K562 (cell line): Measurements from ENCODE around the gene CISD3. TPM values are rescaled to one million over a fixed set of nuclear protein-coding genes. Genes with fewer than 3 reads are reported as not detected.
A peak's percentile ranks its signal among the peaks of the same experiment; 100 is the strongest.

ENCODE experiments used
- BCL6 ChIP-seq: fragments of 250-450 bp; sonication (Bioruptor Pico); IDR thresholded peaks from 2 replicates; pipeline ENCODE4 v1.4.0; 2020
- CAMTA2 ChIP-seq: fragments of 250-450 bp; sonication (Bioruptor Pico); conservative IDR thresholded peaks from 2 replicates; pipeline ENCODE4 v1.5.1; 2022
- CBX1 ChIP-seq: sonication (generic); IDR thresholded peaks from 2 replicates; pipeline ENCODE4 v1.6.1; 2016; ENCODE audit warnings: antibody characterized with exemption, low read depth, mild to moderate bottlenecking
- CCNT2 ChIP-seq: IDR thresholded peaks from 2 replicates; pipeline ENCODE4 v1.6.1; 2011; ENCODE audit warnings: borderline replicate concordance, low read depth, mild to moderate bottlenecking, moderate library complexity, mixed read lengths, low read length; ENCODE audit not compliant: insufficient read length; ENCODE audit errors: extremely low read depth
- ETV6 ChIP-seq, 3 experiments: fragments of 150-350 bp in 1 of 3; sonication (generic) in 1 of 3; formaldehyde crosslinking in 1 of 3; IDR thresholded peaks; 2 replicates each; pipeline versions ENCODE4 v1.6.1 to v1.8.0; 2014 to 2022; ENCODE audit warnings: borderline replicate concordance in 2 of 3, low read depth in 2 of 3, antibody characterized with exemption in 1 of 3, low read length in 1 of 3, mild to moderate bottlenecking in 1 of 3, missing genetic modification reagents in 1 of 3
- HNRNPK ChIP-seq: fragments of 200-400 bp; formaldehyde crosslinking; IDR thresholded peaks from one replicate; pipeline ENCODE4 v1.6.1; 2018; ENCODE audit warnings: mild to moderate bottlenecking, low read depth, low read length; ENCODE audit not compliant: poor library complexity, severe bottlenecking
- KDM5B ChIP-seq: fragments of 200-600 bp; sonication (generic); IDR thresholded peaks from 2 replicates; pipeline ENCODE4 v1.6.1; 2012; ENCODE audit warnings: low read depth, mild to moderate bottlenecking, moderate library complexity, low read length, control low read depth, inconsistent platforms; ENCODE audit not compliant: insufficient replicate concordance
- NBN ChIP-seq: fragments of 450-650 bp; IDR thresholded peaks from 2 replicates; pipeline ENCODE4 v1.6.1; 2016; ENCODE audit warnings: low read depth, mild to moderate bottlenecking
- NEUROD1 ChIP-seq: fragments of 150-350 bp; IDR thresholded peaks from 2 replicates; pipeline ENCODE4 v1.6.1; 2014; ENCODE audit warnings: borderline replicate concordance, low read length, low read depth; ENCODE audit not compliant: partially characterized antibody
- PHTF2 ChIP-seq: fragments of 250-450 bp; sonication (Bioruptor Pico); IDR thresholded peaks from 2 replicates; pipeline ENCODE4 v1.5.0; 2021; ENCODE audit warnings: mild to moderate bottlenecking
- SMAD4 ChIP-seq: fragments of 250-450 bp; sonication (Bioruptor Pico); conservative IDR thresholded peaks from 2 replicates; pipeline ENCODE4 v1.8.0; 2021; ENCODE audit warnings: inconsistent platforms, mild to moderate bottlenecking, moderate library complexity
- SMARCE1 ChIP-seq: fragments of 450-650 bp; IDR thresholded peaks from 2 replicates; pipeline ENCODE4 v1.7.1; 2016; ENCODE audit warnings: mild to moderate bottlenecking
- SNIP1 ChIP-seq: fragments of 450-650 bp; IDR thresholded peaks from 2 replicates; pipeline ENCODE4 v1.7.1; 2017; ENCODE audit warnings: low read depth, mild to moderate bottlenecking
- SP2 ChIP-seq: IDR thresholded peaks from 2 replicates; pipeline ENCODE4 v1.6.1; 2011; ENCODE audit warnings: mild to moderate bottlenecking, low read depth, low read length, moderate library complexity; ENCODE audit not compliant: poor library complexity, severe bottlenecking; ENCODE audit errors: extremely low read depth
- SRF ChIP-seq, 2 experiments: fragments of 250-450, 450-650 bp in 1 of 2; sonication (Bioruptor Pico) in 1 of 2; sonication (generic) in 1 of 2; formaldehyde crosslinking; IDR thresholded peaks; 2 replicates each; pipeline versions ENCODE4 v1.5.0 to v1.5.1; 2020 to 2022; ENCODE audit warnings: mild to moderate bottlenecking in 1 of 2, missing genetic modification reagents in 1 of 2
- SUPT5H ChIP-seq: fragments of 450-650 bp; IDR thresholded peaks from 2 replicates; pipeline ENCODE4 v1.6.1; 2016
- TAF1 ChIP-seq: IDR thresholded peaks from 2 replicates; pipeline ENCODE4 v1.6.1; 2011; ENCODE audit warnings: mild to moderate bottlenecking, low read length, moderate library complexity; ENCODE audit not compliant: insufficient read depth, control insufficient read depth, severe bottlenecking; ENCODE audit errors: extremely low read depth
- ZNF311 ChIP-seq: fragments of 250-450 bp; sonication (Bioruptor Pico); IDR thresholded peaks from 2 replicates; pipeline ENCODE4 v1.4.0; 2020; ENCODE audit warnings: mild to moderate bottlenecking, moderate library complexity
- polyA plus RNA-seq, 8 experiments: library from polyadenylated mRNA; depleted of rRNA in 4 of 8; stranded (reverse) in 5 of 8; unstranded in 3 of 8; fragments of >200 nt; fragmentation: Nextera tagmentation in 2 of 8; fragmentation: Illumina TruSeq in 1 of 8; extraction: Ambion mirVana in 2 of 8; extraction: Trizol in 1 of 8; gene quantifications; 2 replicates each; pipeline versions ENCODE4 v1.2.1 to v1.2.3, GENCODE V29; 2011 to 2014; ENCODE audit warnings: inconsistent platforms in 1 of 8, missing spikeins in 1 of 8
- total RNA-seq, 7 experiments: library from RNA; depleted of rRNA in 6 of 7; stranded (reverse); fragments of >200 nt in 6 of 7; fragmentation: Illumina TruSeq in 2 of 7; extraction: Trizol in 2 of 7; gene quantifications; 2 replicates each; pipeline versions ENCODE4 v1.2.1 to v1.2.3, GENCODE V29; 2011 to 2021; ENCODE audit warnings: low replicate concordance in 1 of 7
- TF ChIP-seq, protein P1 (sequence below): IDR thresholded peaks from 2 replicates; pipeline ENCODE4 v1.6.1; 2011; ENCODE audit warnings: borderline replicate concordance, low read depth, mild to moderate bottlenecking, moderate library complexity, low read length; ENCODE audit not compliant: insufficient read depth, poor library complexity, severe bottlenecking
- TF ChIP-seq, protein P2 (sequence below): sonication (generic); formaldehyde crosslinking; IDR thresholded peaks from 2 replicates; pipeline ENCODE4 v1.8.0; 2022; ENCODE audit warnings: missing genetic modification reagents, mild to moderate bottlenecking, borderline replicate concordance
- TF ChIP-seq, protein P3 (sequence below): fragments of 450-650 bp; formaldehyde crosslinking; IDR thresholded peaks from 2 replicates; pipeline ENCODE4 v1.4.0; 2022; ENCODE audit warnings: missing genetic modification characterization

Gene CISD3
- total and polyA plus RNA-seq, 9 of the 15 experiments (the other 6 are each of a cell fraction or from before 2014, with no cell fraction given): 5.0 to 60.7 (median 15.7) TPM

DNA sequence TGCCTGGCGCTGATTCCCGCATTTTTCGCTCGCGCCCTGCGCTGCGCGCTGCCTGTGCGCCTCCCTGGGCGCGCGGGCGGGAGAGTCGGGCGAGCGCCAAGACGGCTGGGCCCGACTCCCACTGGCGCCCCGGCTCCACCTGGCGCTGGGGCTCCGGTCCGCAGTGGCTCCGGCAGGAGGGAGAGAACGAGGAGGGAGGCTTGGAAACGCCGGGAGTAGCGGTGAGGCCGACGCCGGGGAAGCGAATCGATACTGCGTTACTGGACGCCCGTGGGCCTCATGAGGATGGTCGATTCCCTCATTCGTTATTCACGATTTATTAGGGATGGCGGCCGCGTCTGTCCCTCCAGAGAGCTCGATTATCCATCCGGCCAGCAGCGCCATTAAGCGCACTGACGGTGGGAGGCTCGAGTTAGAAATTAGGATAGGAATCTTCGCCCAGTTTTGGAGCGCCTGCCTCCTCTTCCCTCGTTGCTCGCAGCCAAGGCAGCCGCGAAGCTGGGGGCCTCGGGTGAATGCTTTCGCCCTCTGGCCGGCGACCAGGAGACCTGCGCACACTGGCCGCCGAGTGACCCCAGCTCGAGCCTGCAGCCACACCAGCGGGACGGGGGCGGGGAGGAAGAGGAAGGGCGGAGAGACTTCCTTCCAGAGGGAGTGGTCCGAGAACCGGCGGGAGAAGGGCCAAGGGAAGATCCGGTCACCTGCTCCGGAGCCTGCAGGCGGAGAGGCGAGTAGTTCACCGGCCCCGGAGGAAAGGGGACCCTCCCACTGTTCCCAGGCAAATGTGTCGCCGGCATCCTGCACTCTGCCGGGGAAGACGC is 19.3 kb downstream of the CISD3 start (continued):
- TF ChIP-seq, protein P1, sequence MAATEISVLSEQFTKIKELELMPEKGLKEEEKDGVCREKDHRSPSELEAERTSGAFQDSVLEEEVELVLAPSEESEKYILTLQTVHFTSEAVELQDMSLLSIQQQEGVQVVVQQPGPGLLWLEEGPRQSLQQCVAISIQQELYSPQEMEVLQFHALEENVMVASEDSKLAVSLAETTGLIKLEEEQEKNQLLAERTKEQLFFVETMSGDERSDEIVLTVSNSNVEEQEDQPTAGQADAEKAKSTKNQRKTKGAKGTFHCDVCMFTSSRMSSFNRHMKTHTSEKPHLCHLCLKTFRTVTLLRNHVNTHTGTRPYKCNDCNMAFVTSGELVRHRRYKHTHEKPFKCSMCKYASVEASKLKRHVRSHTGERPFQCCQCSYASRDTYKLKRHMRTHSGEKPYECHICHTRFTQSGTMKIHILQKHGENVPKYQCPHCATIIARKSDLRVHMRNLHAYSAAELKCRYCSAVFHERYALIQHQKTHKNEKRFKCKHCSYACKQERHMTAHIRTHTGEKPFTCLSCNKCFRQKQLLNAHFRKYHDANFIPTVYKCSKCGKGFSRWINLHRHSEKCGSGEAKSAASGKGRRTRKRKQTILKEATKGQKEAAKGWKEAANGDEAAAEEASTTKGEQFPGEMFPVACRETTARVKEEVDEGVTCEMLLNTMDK: no peak
- TF ChIP-seq, protein P2, sequence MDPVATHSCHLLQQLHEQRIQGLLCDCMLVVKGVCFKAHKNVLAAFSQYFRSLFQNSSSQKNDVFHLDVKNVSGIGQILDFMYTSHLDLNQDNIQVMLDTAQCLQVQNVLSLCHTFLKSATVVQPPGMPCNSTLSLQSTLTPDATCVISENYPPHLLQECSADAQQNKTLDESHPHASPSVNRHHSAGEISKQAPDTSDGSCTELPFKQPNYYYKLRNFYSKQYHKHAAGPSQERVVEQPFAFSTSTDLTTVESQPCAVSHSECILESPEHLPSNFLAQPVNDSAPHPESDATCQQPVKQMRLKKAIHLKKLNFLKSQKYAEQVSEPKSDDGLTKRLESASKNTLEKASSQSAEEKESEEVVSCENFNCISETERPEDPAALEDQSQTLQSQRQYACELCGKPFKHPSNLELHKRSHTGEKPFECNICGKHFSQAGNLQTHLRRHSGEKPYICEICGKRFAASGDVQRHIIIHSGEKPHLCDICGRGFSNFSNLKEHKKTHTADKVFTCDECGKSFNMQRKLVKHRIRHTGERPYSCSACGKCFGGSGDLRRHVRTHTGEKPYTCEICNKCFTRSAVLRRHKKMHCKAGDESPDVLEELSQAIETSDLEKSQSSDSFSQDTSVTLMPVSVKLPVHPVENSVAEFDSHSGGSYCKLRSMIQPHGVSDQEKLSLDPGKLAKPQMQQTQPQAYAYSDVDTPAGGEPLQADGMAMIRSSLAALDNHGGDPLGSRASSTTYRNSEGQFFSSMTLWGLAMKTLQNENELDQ (CRISPR knock-in tag): no peak
- no peak for TF ChIP-seq NEUROD1
- TF ChIP-seq BCL6: no peak
- TF ChIP-seq SUPT5H: peak; percentile 89
- no peak for TF ChIP-seq CBX1
- TF ChIP-seq, protein P3, sequence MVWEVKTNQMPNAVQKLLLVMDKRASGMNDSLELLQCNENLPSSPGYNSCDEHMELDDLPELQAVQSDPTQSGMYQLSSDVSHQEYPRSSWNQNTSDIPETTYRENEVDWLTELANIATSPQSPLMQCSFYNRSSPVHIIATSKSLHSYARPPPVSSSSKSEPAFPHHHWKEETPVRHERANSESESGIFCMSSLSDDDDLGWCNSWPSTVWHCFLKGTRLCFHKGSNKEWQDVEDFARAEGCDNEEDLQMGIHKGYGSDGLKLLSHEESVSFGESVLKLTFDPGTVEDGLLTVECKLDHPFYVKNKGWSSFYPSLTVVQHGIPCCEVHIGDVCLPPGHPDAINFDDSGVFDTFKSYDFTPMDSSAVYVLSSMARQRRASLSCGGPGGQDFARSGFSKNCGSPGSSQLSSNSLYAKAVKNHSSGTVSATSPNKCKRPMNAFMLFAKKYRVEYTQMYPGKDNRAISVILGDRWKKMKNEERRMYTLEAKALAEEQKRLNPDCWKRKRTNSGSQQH: no peak
- peak; percentile 84 for TF ChIP-seq TAF1
- TF ChIP-seq SMAD4: peak; percentile 79
- TF ChIP-seq KDM5B: peak; percentile 51
- no peak for TF ChIP-seq CAMTA2 (CRISPR knock-in tag)
- no peak for TF ChIP-seq HNRNPK
- TF ChIP-seq SMARCE1: no peak
- TF ChIP-seq PHTF2: no peak
- peak in 1 of 2 experiments; percentile 77; a peak in 2 of 4 replicates for TF ChIP-seq SRF (CRISPR knock-in tag; IDR thresholded peaks at IDR 0.05)
- TF ChIP-seq NBN: no peak
- TF ChIP-seq SNIP1: no peak
- peak; percentile 48 for TF ChIP-seq CCNT2
- TF ChIP-seq SP2: no peak
- TF ChIP-seq ZNF311 (CRISPR knock-in tag): no peak
- peak; percentile 10 to 78; a peak in 2 of 4 replicates for TF ChIP-seq ETV6 (IDR thresholded peaks at IDR 0.05; ENCODE audit: borderline replicate concordance in 1 of 2, low read depth in 2 of 2, low read length in 1 of 2)
- no peak for TF ChIP-seq ETV6 (CRISPR knock-in tag; IDR thresholded peaks at IDR 0.05; ENCODE audit: borderline replicate concordance)
